Ovary (tissue), 9 donors: ENCODE measurements around the gene EIF2D. TPM values are rescaled to one million over a fixed set of nuclear protein-coding genes. Genes with fewer than 3 reads are reported as not detected.

Experiments
- DNase-seq, 5 donors: peaks; one replicate each; pipeline ENCODE4 v3.0.0-alpha.2; 2019 to 2020
- H3K27ac ChIP-seq, 2 donors: fragments of 200-600 bp; one replicate each; pipeline versions ENCODE4 v1.5.1 to v1.8.0; 2019 to 2022
- H3K27me3 ChIP-seq: fragments of 200-600 bp; one replicate; pipeline ENCODE4 v1.8.0; 2022
- H3K36me3 ChIP-seq: fragments of 200-600 bp; sonication (generic); one replicate; pipeline ENCODE4 v1.5.1; 2019
- H3K4me1 ChIP-seq: one replicate; pipeline ENCODE4 v1.8.1; 2013; ENCODE audit warnings: mild to moderate bottlenecking, moderate library complexity; ENCODE audit not compliant: insufficient read depth
- H3K4me3 ChIP-seq: fragments of 200-600 bp; sonication (generic); one replicate; pipeline ENCODE4 v1.5.1; 2017
- H3K9me3 ChIP-seq, 2 donors: fragments of 200-600 bp in 1 of 2; sonication (generic) in 1 of 2; one replicate each; pipeline versions ENCODE4 v1.5.1 to v1.8.1; 2013 to 2019; ENCODE audit warnings: mild to moderate bottlenecking in 1 of 2, moderate library complexity in 1 of 2
- CTCF ChIP-seq, 3 donors: fragments of 450-650 bp in 2 of 3; fragments of 200-600 bp in 1 of 3; IDR thresholded peaks; one replicate each; pipeline versions ENCODE4 v1.5.1 to v1.8.0; 2016 to 2022; ENCODE audit warnings: antibody characterized with exemption in 3 of 3, mild to moderate bottlenecking in 1 of 3
- EP300 ChIP-seq: sonication (generic); formaldehyde crosslinking; IDR thresholded peaks from one replicate; pipeline ENCODE4 v1.6.1; 2017; ENCODE audit warnings: antibody characterized with exemption
- POLR2A ChIP-seq: fragments of 450-650 bp; IDR thresholded peaks from one replicate; pipeline ENCODE4 v1.6.1; 2017; ENCODE audit warnings: antibody characterized with exemption, mild to moderate bottlenecking, moderate library complexity
- WGBS, 3 donors: extraction: QIAGEN DNeasy Blood & Tissue Kit in 1 of 3; methylation state at CpG; one replicate each; pipeline versions ENCODE4 v1.1.5 to v1.1.7; 2013 to 2017; 5-methylcytosine and 5-hydroxymethylcytosine counted together
- intact Hi-C, 4 donors: fragments of 100-400 bp; cut with DNase I; formaldehyde crosslinking; loops; one replicate each; pipeline versions ENCODE4 v1.11.0 to v1.15.1; 2022 to 2023
- polyA plus RNA-seq, 2 donors: library from polyadenylated mRNA; stranded (reverse); fragments of 200-250 nt in 1 of 2; fragments of 350-450 nt in 1 of 2; fragmentation: Illumina TruSeq in 1 of 2; extraction: RNeasy Lipid Tissue Mini Kit (QIAGEN cat#74804) in 1 of 2; gene quantifications; one replicate each; pipeline ENCODE4 v1.2.3, GENCODE V29; 2013 to 2014
- total RNA-seq, 7 donors: library from RNA; depleted of rRNA in 2 of 7; stranded (reverse); fragments of >200 nt in 2 of 7; fragmentation: NEBNext Ultra II Directional in 3 of 7; extraction: Animal tissue kit (Norgen Biotek cat#: 25700) in 3 of 7; gene quantifications; one replicate each; pipeline versions ENCODE4 v1.1.0 to v1.2.4, GENCODE V29; 2016 to 2023
- donor health status: DM: no; HTN: no; CAD: no; lungs with moderate emphysema.
- donor health status: DM: no; HTN: no; CAD: no.
- donor health status: Bipolar disorder and iron deficiency.
- donor health status: DM: yes; HTN: yes; CAD: no.
- donor health status: DM: no; HTN: no; CAD: no.
- donor health status: DM: yes; HTN: yes; CAD: no.

EIF2D gene
- total and polyA plus RNA-seq, 9 donors = 46.4 to 90.0 (median 61.0) TPM

GRCh38 chr1:206658981-206659273 is 46.7 kb upstream of the EIF2D start:
- intact Hi-C loops = no loop called here
- 52 to 68% (median 63%) methylated on average over 7 of the region's 7 CpGs for WGBS, 3 donors
- H3K4me3 ChIP-seq = no peak overlapping the region
- TF ChIP-seq EP300 = no peak
- no peak for TF ChIP-seq CTCF (IDR thresholded peaks at IDR 0.05)
- TF ChIP-seq POLR2A = no peak
- H3K4me1 ChIP-seq = peaks cover 6% of the 10 kb centered on the region
- H3K27ac ChIP-seq = no peak overlapping the region
- no peak for DNase-seq
- no peaks in the 10 kb centered on the region for H3K9me3 ChIP-seq
- no peaks in the 10 kb centered on the region for H3K27me3 ChIP-seq
- H3K36me3 ChIP-seq = no peaks in the 10 kb centered on the region

DNA sequence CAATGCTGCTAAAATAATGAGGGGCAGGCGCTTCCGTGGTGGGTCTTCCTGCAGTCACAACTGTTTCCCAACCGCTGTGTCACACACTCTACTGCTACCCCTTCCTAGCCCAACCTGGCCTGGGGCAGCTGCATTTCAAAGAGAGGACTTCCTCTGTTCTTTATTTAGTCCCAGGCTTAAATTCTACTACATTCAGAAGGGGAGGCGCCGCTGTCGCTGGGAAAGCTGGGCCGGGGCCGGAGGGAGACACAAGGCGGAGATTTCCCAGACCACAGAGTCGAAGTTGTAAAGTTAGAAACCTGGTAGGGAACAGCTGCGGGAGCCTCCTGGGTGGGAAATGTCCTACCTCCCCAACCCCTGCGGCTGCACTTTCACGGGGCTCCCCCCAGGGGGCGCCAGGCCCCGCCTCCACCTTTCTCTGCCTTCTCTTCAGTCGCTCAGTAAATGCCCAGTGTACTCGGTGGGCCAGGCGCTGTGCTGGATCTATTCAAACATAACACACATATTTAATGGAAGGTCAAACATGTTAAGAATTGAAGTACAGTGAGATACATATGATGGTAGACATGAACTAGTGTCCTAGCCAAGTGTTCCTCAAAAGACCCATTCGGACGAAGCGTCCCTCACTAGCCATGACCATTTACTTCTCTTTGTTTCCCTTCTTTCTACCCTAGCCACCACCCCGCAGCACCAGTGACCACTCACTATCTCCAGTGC is 46.2 kb upstream of the EIF2D start:
- no peaks in the 10 kb centered on the region for H3K36me3 ChIP-seq
- H3K4me3 ChIP-seq = no peak overlapping the region
- intact Hi-C loops = no loop called here
- TF ChIP-seq POLR2A (no peak), EP300 (no peak), CTCF (IDR thresholded peaks at IDR 0.05) (no peak)
- peaks cover 3% of the 10 kb centered on the region for H3K4me1 ChIP-seq
- WGBS, 3 donors = 33 to 44% (median 41%) methylated on average over 22 of the region's 22 CpGs
- no peaks in the 10 kb centered on the region for H3K27me3 ChIP-seq
- peak overlapping the region in 1 of 2 donors; percentile 20 for H3K27ac ChIP-seq
- DNase-seq = no peak
- H3K9me3 ChIP-seq = no peaks in the 10 kb centered on the region

- H3K27me3 ChIP-seq = no peaks in the 10 kb centered on the region
- intact Hi-C loops = no loop called here
- WGBS, 3 donors = 35 to 48% (median 38%) methylated on average over 6 of the region's 6 CpGs
- DNase-seq = no peak
- TF ChIP-seq POLR2A (no peak), CTCF (IDR thresholded peaks at IDR 0.05) (no peak), EP300 (no peak)
- H3K4me3 ChIP-seq = no peak overlapping the region
- H3K27ac ChIP-seq = no peak overlapping the region
- no peaks in the 10 kb centered on the region for H3K9me3 ChIP-seq
- no peaks in the 10 kb centered on the region for H3K36me3 ChIP-seq
- peaks cover 3% of the 10 kb centered on the region for H3K4me1 ChIP-seq
These were observed 45.5 kb upstream of the EIF2D start for GRCh38 chr1:206657751-206658150.

DNA sequence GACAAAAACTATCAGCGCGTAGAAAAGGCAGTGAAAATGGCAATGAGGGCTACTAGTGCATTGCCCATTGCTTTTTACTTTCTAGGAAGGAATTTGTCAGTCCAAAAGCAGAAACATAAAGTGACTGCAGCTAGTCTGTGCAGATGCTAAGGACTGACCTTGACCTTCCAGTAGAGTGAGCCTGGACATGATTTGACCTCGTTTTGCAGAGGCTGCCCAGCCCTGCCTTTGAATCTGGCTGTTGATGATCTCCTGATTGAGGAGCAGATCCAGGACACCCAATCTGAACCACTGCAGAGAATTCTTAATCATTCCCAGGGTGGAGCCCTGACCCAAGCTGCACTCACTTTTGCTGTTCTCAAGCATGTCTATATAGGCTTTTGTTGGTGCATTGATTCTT is 44.7 kb upstream of the EIF2D start:
- intact Hi-C loops = no loop called here
- no peak for DNase-seq

More for the DNA sequence above, 44.7 kb upstream of the EIF2D start:
- peaks cover 3% of the 10 kb centered on the region for H3K4me1 ChIP-seq
- no peak overlapping the region for H3K27ac ChIP-seq
- no peaks in the 10 kb centered on the region for H3K9me3 ChIP-seq
- H3K27me3 ChIP-seq = no peaks in the 10 kb centered on the region
- WGBS, 3 donors = 74 to 78% (median 76%) methylated on average over 3 of the region's 3 CpGs
- no peak for TF ChIP-seq CTCF (IDR thresholded peaks at IDR 0.05)
- TF ChIP-seq EP300 = no peak
- TF ChIP-seq POLR2A = no peak
- H3K36me3 ChIP-seq = no peaks in the 10 kb centered on the region
- no peak overlapping the region for H3K4me3 ChIP-seq
